Lower leg skin (tissue), 4 donors: ENCODE data around the gene BAIAP2L2. TPM values are rescaled to one million over a fixed set of nuclear protein-coding genes. Genes with fewer than 3 reads are reported as not detected.

Experiments used
- DNase-seq, 2 donors: peaks; one replicate each; pipeline ENCODE4 v3.0.0-alpha.2; 2019; ENCODE audit warnings: low spot score in 2 of 2
- H3K4me3 ChIP-seq: fragments of 200-600 bp; sonication (generic); 2 replicates; pipeline ENCODE4 v1.5.1; 2017; ENCODE audit warnings: mild to moderate bottlenecking, low read depth; ENCODE audit not compliant: poor library complexity, severe bottlenecking
- CTCF ChIP-seq, 3 donors: fragments of 450-650 bp; IDR thresholded peaks; one replicate each; pipeline ENCODE4 v1.5.1; 2016; ENCODE audit warnings: antibody characterized with exemption in 3 of 3, mild to moderate bottlenecking in 3 of 3, moderate library complexity in 2 of 3
- POLR2A ChIP-seq, 2 donors: fragments of 450-650 bp; IDR thresholded peaks; one replicate each; pipeline ENCODE4 v1.6.1; 2016 to 2017; ENCODE audit warnings: antibody characterized with exemption in 2 of 2, mild to moderate bottlenecking in 1 of 2, moderate library complexity in 1 of 2
- WGBS, 2 donors: methylation state at CpG; one replicate each; pipeline ENCODE4 v1.1.5; 2018; 5-methylcytosine and 5-hydroxymethylcytosine counted together
- intact Hi-C: fragments of 100-400 bp; cut with DNase I; formaldehyde crosslinking; loops from one replicate; pipeline ENCODE4 v1.15.0; 2023; ENCODE audit warnings: low total_unique reads
- total RNA-seq, 4 donors: library from RNA; depleted of rRNA; stranded (reverse); fragments of >200 nt; gene quantifications; one replicate each; pipeline ENCODE4 v1.1.0, GENCODE V29; 2016

BAIAP2L2 gene
- total RNA-seq, 4 donors from 2014 or later = 1.3 to 2.3 (median 2.1) TPM

GRCh38 chr22:38126928-38127668 is 16.6 kb upstream of the BAIAP2L2 start:
- no peak overlapping the region for H3K4me3 ChIP-seq
- no peak for TF ChIP-seq POLR2A (IDR thresholded peaks at IDR 0.05)
- no peak for TF ChIP-seq CTCF (IDR thresholded peaks at IDR 0.05)
- WGBS, 2 donors = 94 to 95% methylated on average over 23 of the region's 23 CpGs
- intact Hi-C loops = no loop called here
- DNase-seq = no peak

- TF ChIP-seq CTCF (IDR thresholded peaks at IDR 0.05) = no peak
- TF ChIP-seq POLR2A (IDR thresholded peaks at IDR 0.05) = no peak
- intact Hi-C loops = no loop called here
- WGBS, 2 donors = 46 to 47% methylated on average over 11 of the region's 11 CpGs
- DNase-seq = no peak
- H3K4me3 ChIP-seq = no peak overlapping the region
These were observed 15.3 kb upstream of the BAIAP2L2 start for GRCh38 chr22:38125751-38126201.

GRCh38 chr22:38125038-38125610 is 14.6 kb upstream of the BAIAP2L2 start:
- DNase-seq = no peak
- 83 to 87% methylated on average over 14 of the region's 14 CpGs for WGBS, 2 donors
- TF ChIP-seq POLR2A (IDR thresholded peaks at IDR 0.05) (no peak), CTCF (IDR thresholded peaks at IDR 0.05) (no peak)
- intact Hi-C loops = no loop called here
- H3K4me3 ChIP-seq = no peak overlapping the region

GRCh38 chr22:38124236-38124974 is 13.9 kb upstream of the BAIAP2L2 start:
- H3K4me3 ChIP-seq = no peak overlapping the region
- 67 to 75% methylated on average over 21 of the region's 21 CpGs for WGBS, 2 donors
- intact Hi-C loops = no loop called here
- TF ChIP-seq POLR2A (IDR thresholded peaks at IDR 0.05) (no peak), CTCF (IDR thresholded peaks at IDR 0.05) (no peak)
- DNase-seq = peak in 1 of 2 donors; percentile 77

- DNase-seq = no peak
- WGBS, 2 donors = 71 to 76% methylated on average over 6 of the region's 6 CpGs
- H3K4me3 ChIP-seq = no peak overlapping the region
- intact Hi-C loops = no loop called here
- TF ChIP-seq CTCF (IDR thresholded peaks at IDR 0.05) (no peak), POLR2A (IDR thresholded peaks at IDR 0.05) (no peak)
These were observed 12.1 kb upstream of the BAIAP2L2 start for GRCh38 chr22:38122616-38123015.
